ENCODE measurements around the gene SMYD5. TPM values are rescaled to one million over a fixed set of nuclear protein-coding genes. Genes with fewer than 3 reads are reported as not detected.

Gene SMYD5
- total RNA-seq, 2 donors from 2014 or later: 12.6 to 16.2 TPM

- Histone ChIP-seq H3K4me3 (no peak overlapping the region), H3K9me3 (no peaks in the 10 kb centered on the region), H3K27me3 (replicated peaks; ENCODE audit: insufficient read depth) (no peaks in the 10 kb centered on the region), H3K36me3 (peaks cover 4% of the 10 kb centered on the region), H3K4me1 (ENCODE audit: control insufficient read depth in 1 of 2, low read depth in 2 of 2) (no peaks in the 10 kb centered on the region), H3K27ac (no peak overlapping the region)
- no peak for ATAC-seq (ENCODE audit: insufficient number of reproducible peaks, low FRiP score, low read depth)
- DNase-seq (ENCODE audit: low spot score): no peak
- TF ChIP-seq CTCF (IDR thresholded peaks at IDR 0.05): no peak
Measured at GRCh38 chr2:73258913-73259215, 44.8 kb downstream of the SMYD5 start.

- Histone ChIP-seq H3K27me3 (replicated peaks; ENCODE audit: insufficient read depth) (no peaks in the 10 kb centered on the region), H3K36me3 (no peaks in the 10 kb centered on the region), H3K9me3 (no peaks in the 10 kb centered on the region), H3K4me1 (ENCODE audit: control insufficient read depth in 1 of 2, low read depth in 2 of 2) (no peaks in the 10 kb centered on the region), H3K4me3 (no peak overlapping the region), H3K27ac (no peak overlapping the region)
- DNase-seq (ENCODE audit: low spot score): no peak
- ATAC-seq (ENCODE audit: insufficient number of reproducible peaks, low FRiP score, low read depth): no peak
- TF ChIP-seq CTCF (IDR thresholded peaks at IDR 0.05): no peak
Measured at GRCh38 chr2:73259276-73259675, 45.2 kb downstream of the SMYD5 start.

- no peaks in the 10 kb centered on the region for H3K4me1 ChIP-seq (ENCODE audit: control insufficient read depth in 1 of 2, low read depth in 2 of 2)
- H3K27me3 ChIP-seq (replicated peaks; ENCODE audit: insufficient read depth): no peaks in the 10 kb centered on the region
- no peak overlapping the region for H3K27ac ChIP-seq
- DNase-seq (ENCODE audit: low spot score): no peak
- H3K9me3 ChIP-seq: no peaks in the 10 kb centered on the region
- no peak overlapping the region for H3K4me3 ChIP-seq
- no peak for ATAC-seq (ENCODE audit: insufficient number of reproducible peaks, low FRiP score, low read depth)
- no peaks in the 10 kb centered on the region for H3K36me3 ChIP-seq
- TF ChIP-seq CTCF (IDR thresholded peaks at IDR 0.05): no peak
Measured at GRCh38 chr2:73259704-73260337, 45.8 kb downstream of the SMYD5 start.

GRCh38 chr2:73260338-73260984 is 46.4 kb downstream of the SMYD5 start:
- H3K4me3 ChIP-seq: no peak overlapping the region

More at GRCh38 chr2:73260338-73260984, 46.4 kb downstream of the SMYD5 start:
- Histone ChIP-seq H3K36me3 (no peaks in the 10 kb centered on the region), H3K4me1 (ENCODE audit: control insufficient read depth in 1 of 2, low read depth in 2 of 2) (no peaks in the 10 kb centered on the region), H3K9me3 (no peaks in the 10 kb centered on the region), H3K27ac (no peak overlapping the region), H3K27me3 (replicated peaks; ENCODE audit: insufficient read depth) (no peaks in the 10 kb centered on the region)
- DNase-seq (ENCODE audit: low spot score): no peak
- TF ChIP-seq CTCF (IDR thresholded peaks at IDR 0.05): no peak
- no peak for ATAC-seq (ENCODE audit: insufficient number of reproducible peaks, low FRiP score, low read depth)

Measured in thoracic aorta (tissue), 2 donors.